Endothelial cell of umbilical vein (primary cell): Measurements from ENCODE around the gene JDP2. TPM values are rescaled to one million over a fixed set of nuclear protein-coding genes. Genes with fewer than 3 reads are reported as not detected.

Experiments
- BruUV-seq: library from RNA; stranded (reverse); fragments of 400-500 nt; replicated peaks from 2 replicates; lab custom pipeline; 2021; lab: Mats Ljungman, UMichigan
- CTCF ChIA-PET: fragments of 300-600, 350-600 bp; sonication (Branson Sonifier 250); formaldehyde crosslinking; loops from one replicate; lab custom pipeline; 2021; ENCODE audit warnings: antibody characterized with exemption, inconsistent platforms; lab: Charles Lee
- POLR2A ChIA-PET: fragments of 300-600, 350-600 bp; sonication (Branson Sonifier 250); formaldehyde crosslinking; loops from one replicate; lab custom pipeline; 2021; ENCODE audit warnings: antibody characterized with exemption, inconsistent platforms; lab: Charles Lee
- DNase-seq: peaks from one replicate; pipeline ENCODE4 v3.0.0-alpha.2; 2011; ENCODE audit warnings: low read depth, low spot score
- FAIRE-seq: peaks from 2 replicates; lab custom pipeline; 2011; peaks lifted over from hg19 to GRCh38; lab: Jason Lieb, UNC
- H2AFZ ChIP-seq: 2 replicates; pipeline ENCODE4 v1.6.0; 2012; ENCODE audit warnings: low read depth, low read length, control low read depth, inconsistent platforms
- H3K27ac ChIP-seq: 2 replicates; pipeline ENCODE4 v1.5.1; 2011; ENCODE audit warnings: low read depth, mild to moderate bottlenecking, control low read depth, low read length, moderate library complexity; ENCODE audit not compliant: insufficient read depth
- H3K27me3 ChIP-seq, 2 experiments: 2 replicates each; pipeline versions ENCODE4 v1.6.0 to v1.6.1; 2011; ENCODE audit warnings: low read length in 2 of 2, mixed read lengths in 1 of 2; ENCODE audit not compliant: control insufficient read depth in 2 of 2, insufficient read depth in 2 of 2
- H3K36me3 ChIP-seq, 2 experiments: 2 replicates in 1 of 2; 3 replicates in 1 of 2; pipeline ENCODE4 v1.5.1; 2011; ENCODE audit warnings: low read length in 2 of 2, mild to moderate bottlenecking in 1 of 2, moderate library complexity in 1 of 2; ENCODE audit not compliant: control insufficient read depth in 2 of 2, insufficient read depth in 2 of 2; ENCODE audit errors: extremely low read depth in 1 of 2
- H3K4me1 ChIP-seq: 3 replicates; pipeline ENCODE4 v1.5.1; 2011; ENCODE audit warnings: mild to moderate bottlenecking, low read length; ENCODE audit not compliant: control insufficient read depth, insufficient read depth; ENCODE audit errors: extremely low read depth
- H3K4me2 ChIP-seq: 2 replicates; pipeline ENCODE4 v1.6.1; 2011; ENCODE audit warnings: low read length, control low read depth, mixed read lengths; ENCODE audit not compliant: insufficient read depth
- H3K4me3 ChIP-seq, 3 experiments: fragments of 200-600 bp in 1 of 3; sonication (generic), shearing (Covaris generic) in 1 of 3; replicated peaks in 1 of 3; 2 replicates each; pipeline ENCODE4 v1.5.1; 2011 to 2016; ENCODE audit warnings: control low read depth in 3 of 3, low read length in 3 of 3, mild to moderate bottlenecking in 2 of 3, inconsistent platforms in 1 of 3, low read depth in 1 of 3, moderate library complexity in 1 of 3; ENCODE audit not compliant: insufficient read depth in 1 of 3
- H3K79me2 ChIP-seq: 2 replicates; pipeline ENCODE4 v1.6.0; 2012; ENCODE audit warnings: low read length, inconsistent platforms; ENCODE audit not compliant: control insufficient read depth, insufficient read depth
- H3K9ac ChIP-seq: replicated peaks from 2 replicates; pipeline ENCODE3; 2011; ENCODE audit warnings: low read length, control low read depth; ENCODE audit not compliant: insufficient read depth; ENCODE audit errors: extremely low read depth
- H3K9me1 ChIP-seq: replicated peaks from 3 replicates; pipeline ENCODE4 v1.6.0; 2011; ENCODE audit warnings: mild to moderate bottlenecking, low read length; ENCODE audit not compliant: control insufficient read depth, insufficient read depth; ENCODE audit errors: extremely low read depth
- H3K9me3 ChIP-seq: replicated peaks from 2 replicates; pipeline ENCODE4 v1.5.1; 2012; ENCODE audit warnings: low read length, inconsistent platforms; ENCODE audit not compliant: control insufficient read depth, insufficient read depth
- H4K20me1 ChIP-seq: replicated peaks from 2 replicates; pipeline ENCODE3; 2011; ENCODE audit warnings: mild to moderate bottlenecking, low read length; ENCODE audit not compliant: control insufficient read depth, insufficient read depth; ENCODE audit errors: extremely low read depth
- CTCF ChIP-seq, 2 donors: IDR thresholded peaks; 1 replicate in 1 of 2; 2 replicates in 1 of 2; pipeline ENCODE4 v1.5.1; 2011; ENCODE audit warnings: low read length in 2 of 2, mild to moderate bottlenecking in 2 of 2, moderate library complexity in 2 of 2, control low read depth in 1 of 2, inconsistent platforms in 1 of 2, low read depth in 1 of 2; ENCODE audit not compliant: insufficient read depth in 1 of 2; ENCODE audit errors: extremely low read depth in 1 of 2
- EZH2 ChIP-seq: IDR thresholded peaks from 2 replicates; pipeline ENCODE4 v1.6.1; 2012; ENCODE audit warnings: borderline replicate concordance, low read depth, mild to moderate bottlenecking, moderate library complexity, low read length, inconsistent platforms; ENCODE audit not compliant: severe bottlenecking
- GATA2 ChIP-seq: IDR thresholded peaks from 2 replicates; pipeline ENCODE4 v1.7.0; 2011; ENCODE audit warnings: low read depth, mild to moderate bottlenecking, moderate library complexity, mixed read lengths, low read length; ENCODE audit not compliant: insufficient read length, insufficient read depth
- JUN ChIP-seq: IDR thresholded peaks from 2 replicates; pipeline ENCODE4 v1.6.1; 2011; ENCODE audit warnings: borderline replicate concordance, low read depth; ENCODE audit not compliant: insufficient read length, insufficient read depth
- MAX ChIP-seq: IDR thresholded peaks from 2 replicates; pipeline ENCODE4 v1.6.1; 2011; ENCODE audit not compliant: insufficient read depth, insufficient read length
- MYC ChIP-seq: IDR thresholded peaks from one replicate; pipeline ENCODE4 v1.6.1; 2011; ENCODE audit warnings: mild to moderate bottlenecking, low read depth, low read length
- POLR2A ChIP-seq: IDR thresholded peaks from 2 replicates; pipeline ENCODE4 v1.6.1; 2012; ENCODE audit warnings: low read depth, mild to moderate bottlenecking, control low read depth, low read length
- dilution Hi-C: fragments of 300-500 bp; cut with MboI; formaldehyde crosslinking; loops from one replicate; pipeline ENCODE4 v1.15.0; 2019; ENCODE audit warnings: low sequenced_read_pairs; ENCODE audit not compliant: extremely low pct_ligation_motif_present
- intact Hi-C: fragments of 100-400 bp; cut with micrococcal nuclease; formaldehyde crosslinking; loops from one replicate; pipeline ENCODE4 v1.10.0; 2022
- polyA plus RNA-seq, 4 experiments: library from polyadenylated mRNA; depleted of rRNA in 3 of 4; stranded (reverse) in 3 of 4; unstranded in 1 of 4; fragments of >200 nt; gene quantifications; 2 replicates each; pipeline versions ENCODE4 v1.2.1 to v1.2.3, GENCODE V29; 2011 to 2012; ENCODE audit warnings: missing spikeins in 1 of 4
- total RNA-seq: library from RNA; stranded (reverse); gene quantifications from 2 replicates; pipeline ENCODE4 v1.2.3, GENCODE V29; 2021

Gene JDP2
- total and polyA plus RNA-seq, 2 donors (not counting 3 experiments of a cell fraction or from before 2014, with no cell fraction given): 3.2 to 10.6 TPM

GRCh38 chr14:75486318-75486717 lies 58.5 kb downstream of the JDP2 start:
- Histone ChIP-seq H2AFZ (no peak overlapping the region), H3K27ac (no peak overlapping the region), H3K9ac (no peak overlapping the region), H3K4me3 (no peak overlapping the region), H3K4me2 (no peak overlapping the region), H4K20me1 (no peaks in the 10 kb centered on the region), H3K27me3 (peaks cover 10 to 11% of the 10 kb centered on the region in 2 experiments), H3K36me3 (no peaks in the 10 kb centered on the region), H3K9me3 (no peaks in the 10 kb centered on the region), H3K79me2 (no peaks in the 10 kb centered on the region), H3K9me1 (no peaks in the 10 kb centered on the region), H3K4me1 (no peaks in the 10 kb centered on the region)
- dilution Hi-C loops: no loop called here
- intact Hi-C loops: loop anchor here (5.0 kb wide), 1 partner anchor 59 kb away; the partner anchor contains the start of gene JDP2
- TF ChIP-seq CTCF (IDR thresholded peaks at IDR 0.05; ENCODE audit: extremely low read depth in 1 of 2, insufficient read depth in 1 of 2, low read depth in 1 of 2, low read length in 2 of 2): no peak
- TF ChIP-seq GATA2: no peak
- no peak for TF ChIP-seq POLR2A
- TF ChIP-seq MYC: no peak
- no peak for TF ChIP-seq JUN
- no peak for TF ChIP-seq EZH2
- TF ChIP-seq MAX: no peak
- FAIRE-seq (no peak), DNase-seq (no peak)
- CTCF ChIA-PET: interaction anchor here (1.6 to 6.6 kb wide), 3 partner anchors 57 to 177 kb away, joined by 3 to 141 read pairs (median 87); no protein-coding TSS in a partner anchor
- BruUV-seq: no TSS peak
- POLR2A ChIA-PET: no interaction called here
